Measurements from ENCODE around the gene AUP1. TPM values are rescaled to one million over a fixed set of nuclear protein-coding genes. Genes with fewer than 3 reads are reported as not detected.

Gene AUP1, protein sequence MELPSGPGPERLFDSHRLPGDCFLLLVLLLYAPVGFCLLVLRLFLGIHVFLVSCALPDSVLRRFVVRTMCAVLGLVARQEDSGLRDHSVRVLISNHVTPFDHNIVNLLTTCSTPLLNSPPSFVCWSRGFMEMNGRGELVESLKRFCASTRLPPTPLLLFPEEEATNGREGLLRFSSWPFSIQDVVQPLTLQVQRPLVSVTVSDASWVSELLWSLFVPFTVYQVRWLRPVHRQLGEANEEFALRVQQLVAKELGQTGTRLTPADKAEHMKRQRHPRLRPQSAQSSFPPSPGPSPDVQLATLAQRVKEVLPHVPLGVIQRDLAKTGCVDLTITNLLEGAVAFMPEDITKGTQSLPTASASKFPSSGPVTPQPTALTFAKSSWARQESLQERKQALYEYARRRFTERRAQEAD
- polyA plus RNA-seq (2012; ENCODE audit: insufficient read length, low read depth) = 143 TPM

DNA sequence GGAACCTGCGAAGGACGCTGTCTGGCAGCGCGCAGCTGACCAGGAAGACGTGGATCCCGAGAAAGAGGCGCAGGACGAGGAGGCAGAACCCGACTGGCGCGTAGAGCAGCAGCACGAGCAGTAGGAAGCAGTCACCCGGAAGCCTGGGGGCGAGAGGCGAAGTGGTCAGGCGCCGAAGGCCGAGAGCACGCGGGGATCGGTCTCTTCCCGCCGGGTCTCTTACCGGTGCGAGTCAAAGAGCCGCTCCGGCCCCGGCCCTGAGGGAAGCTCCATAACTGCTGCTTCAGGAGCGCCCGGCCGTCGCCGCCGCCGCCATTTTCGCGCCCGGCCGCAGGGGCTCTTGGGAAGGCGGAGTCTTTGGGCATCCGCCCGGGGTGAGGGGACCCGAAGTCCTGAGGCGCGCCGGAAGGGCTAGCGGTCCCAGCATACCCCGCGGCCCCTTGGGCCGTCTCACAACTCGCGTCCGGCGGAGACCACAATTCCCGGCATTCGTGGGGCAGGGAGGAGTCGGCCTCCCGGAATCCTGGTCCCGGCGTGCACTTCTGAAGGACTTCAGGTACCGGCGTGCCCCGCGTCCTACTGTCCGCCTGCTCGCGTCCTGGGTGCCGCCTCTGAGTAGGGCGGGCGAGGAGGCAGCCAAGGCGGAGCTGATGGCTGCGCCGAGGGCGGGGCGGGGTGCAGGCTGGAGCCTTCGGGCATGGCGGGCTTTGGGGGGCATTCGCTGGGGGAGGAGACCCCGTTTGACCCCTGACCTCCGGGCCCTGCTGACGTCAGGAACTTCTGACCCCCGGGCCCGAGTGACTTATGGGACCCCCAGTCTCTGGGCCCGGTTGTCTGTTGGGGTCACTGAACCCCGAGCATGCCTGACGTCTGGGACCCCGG lies at the start of gene AUP1, which contains the start of gene HTRA2:
Gene AUP1 (minus strand): TSS at position 350 of the 882 bp plus-strand sequence. CDS start 77 bp downstream, at position 273.
Gene HTRA2 (plus strand): TSS at position 577 of the 882 bp plus-strand sequence. CDS start 74 bp downstream, at position 651.
- TF ChIP-seq POLR2AphosphoS5 (IDR thresholded peaks at IDR 0.05; ENCODE audit: low read depth, low read length) (peak; percentile 96), TAF1 (IDR thresholded peaks at IDR 0.05; ENCODE audit: borderline replicate concordance, insufficient read depth, low read length) (peak; percentile 67; the same call in 1 of the 2 replicates), SIN3A (IDR thresholded peaks at IDR 0.05; ENCODE audit: borderline replicate concordance, insufficient read depth, low read length) (peak; percentile 38; the same call in 1 of the 2 replicates), FOXP2 (optimal IDR thresholded peaks at IDR 0.05; ENCODE audit: borderline replicate concordance, extremely low read depth, extremely low read length, insufficient read depth) (peak; percentile 69)
- TF ChIP-seq, protein P1, sequence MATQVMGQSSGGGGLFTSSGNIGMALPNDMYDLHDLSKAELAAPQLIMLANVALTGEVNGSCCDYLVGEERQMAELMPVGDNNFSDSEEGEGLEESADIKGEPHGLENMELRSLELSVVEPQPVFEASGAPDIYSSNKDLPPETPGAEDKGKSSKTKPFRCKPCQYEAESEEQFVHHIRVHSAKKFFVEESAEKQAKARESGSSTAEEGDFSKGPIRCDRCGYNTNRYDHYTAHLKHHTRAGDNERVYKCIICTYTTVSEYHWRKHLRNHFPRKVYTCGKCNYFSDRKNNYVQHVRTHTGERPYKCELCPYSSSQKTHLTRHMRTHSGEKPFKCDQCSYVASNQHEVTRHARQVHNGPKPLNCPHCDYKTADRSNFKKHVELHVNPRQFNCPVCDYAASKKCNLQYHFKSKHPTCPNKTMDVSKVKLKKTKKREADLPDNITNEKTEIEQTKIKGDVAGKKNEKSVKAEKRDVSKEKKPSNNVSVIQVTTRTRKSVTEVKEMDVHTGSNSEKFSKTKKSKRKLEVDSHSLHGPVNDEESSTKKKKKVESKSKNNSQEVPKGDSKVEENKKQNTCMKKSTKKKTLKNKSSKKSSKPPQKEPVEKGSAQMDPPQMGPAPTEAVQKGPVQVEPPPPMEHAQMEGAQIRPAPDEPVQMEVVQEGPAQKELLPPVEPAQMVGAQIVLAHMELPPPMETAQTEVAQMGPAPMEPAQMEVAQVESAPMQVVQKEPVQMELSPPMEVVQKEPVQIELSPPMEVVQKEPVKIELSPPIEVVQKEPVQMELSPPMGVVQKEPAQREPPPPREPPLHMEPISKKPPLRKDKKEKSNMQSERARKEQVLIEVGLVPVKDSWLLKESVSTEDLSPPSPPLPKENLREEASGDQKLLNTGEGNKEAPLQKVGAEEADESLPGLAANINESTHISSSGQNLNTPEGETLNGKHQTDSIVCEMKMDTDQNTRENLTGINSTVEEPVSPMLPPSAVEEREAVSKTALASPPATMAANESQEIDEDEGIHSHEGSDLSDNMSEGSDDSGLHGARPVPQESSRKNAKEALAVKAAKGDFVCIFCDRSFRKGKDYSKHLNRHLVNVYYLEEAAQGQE (IDR thresholded peaks at IDR 0.05; ENCODE audit: insufficient read depth in 1 of 2, low read depth in 2 of 2, low read length in 2 of 2) = 0 out of 4 replicates have a peak, but pooled peaks of 1 of the 2 experiments have one; percentile 10

DNA sequence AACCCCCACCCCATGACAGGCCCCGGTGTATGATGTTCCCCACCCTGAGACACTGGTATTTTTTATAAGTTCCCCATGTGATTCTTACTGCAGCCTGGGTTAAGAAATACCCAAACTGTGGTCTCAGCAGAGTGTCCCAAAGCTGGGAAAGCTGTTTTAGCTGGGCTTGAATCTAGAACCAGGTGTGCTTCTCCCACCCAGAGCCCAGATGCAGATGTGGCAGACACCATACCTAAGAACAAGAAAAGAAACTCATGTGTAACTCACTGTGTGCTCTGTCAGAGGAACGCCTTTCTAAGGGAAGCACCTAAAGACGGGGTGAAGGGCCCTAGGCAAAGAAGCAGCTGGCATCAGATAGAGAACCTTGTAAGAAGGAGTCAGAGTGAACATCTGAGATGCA lies 48.9 kb upstream of the AUP1 start:
- TF ChIP-seq TAF1 (IDR thresholded peaks at IDR 0.05; ENCODE audit: borderline replicate concordance, insufficient read depth, low read length) (no peak), SIN3A (IDR thresholded peaks at IDR 0.05; ENCODE audit: borderline replicate concordance, insufficient read depth, low read length) (no peak), POLR2AphosphoS5 (IDR thresholded peaks at IDR 0.05; ENCODE audit: low read depth, low read length) (no peak), FOXP2 (optimal IDR thresholded peaks at IDR 0.05; ENCODE audit: borderline replicate concordance, extremely low read depth, extremely low read length, insufficient read depth) (no peak)
- TF ChIP-seq, protein P1 (IDR thresholded peaks at IDR 0.05; ENCODE audit: insufficient read depth in 1 of 2, low read depth in 2 of 2, low read length in 2 of 2) = no peak

DNA sequence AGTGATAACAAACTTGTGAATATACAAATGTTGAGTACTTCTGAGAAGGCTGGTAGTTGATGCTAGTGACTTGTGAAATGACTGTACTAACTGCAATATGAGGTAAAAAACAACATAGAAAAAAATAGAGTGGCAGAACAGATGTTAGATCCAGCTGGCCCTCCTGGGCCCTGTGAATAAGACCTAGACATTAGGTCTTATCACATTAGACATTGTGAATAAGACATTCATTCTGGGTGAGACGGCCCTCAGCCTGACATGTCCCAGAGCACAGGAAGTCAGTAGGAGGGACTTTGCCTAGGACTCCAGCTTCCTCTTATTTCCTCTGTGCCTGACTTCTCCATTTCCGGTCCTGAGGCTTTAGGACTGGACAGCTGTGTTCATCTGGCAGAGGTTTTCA lies 47.9 kb upstream of the AUP1 start:
- TF ChIP-seq POLR2AphosphoS5 (IDR thresholded peaks at IDR 0.05; ENCODE audit: low read depth, low read length) (0 out of 2 replicates have a peak, but pooled peaks have one; percentile 43), FOXP2 (optimal IDR thresholded peaks at IDR 0.05; ENCODE audit: borderline replicate concordance, extremely low read depth, extremely low read length, insufficient read depth) (no peak)

DNA sequence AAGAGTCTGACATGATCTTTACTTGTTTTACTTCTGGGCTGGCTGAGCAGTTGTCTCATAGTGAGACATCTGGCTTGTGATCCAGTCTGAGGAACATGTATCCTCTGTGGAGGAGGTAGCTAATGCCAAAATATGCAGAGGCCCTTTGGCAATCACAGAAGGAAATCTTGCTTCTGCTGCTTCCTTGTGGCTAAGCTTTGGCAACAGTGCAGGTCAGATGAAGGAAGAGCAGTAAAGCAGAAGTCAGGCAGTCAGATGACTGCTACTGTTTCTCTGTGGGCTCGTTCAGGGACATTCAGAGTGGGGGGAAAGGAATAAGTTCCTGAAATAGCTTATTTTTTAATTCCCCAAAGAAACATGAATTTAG lies 47.3 kb upstream of the AUP1 start:
- TF ChIP-seq FOXP2 (optimal IDR thresholded peaks at IDR 0.05; ENCODE audit: borderline replicate concordance, extremely low read depth, extremely low read length, insufficient read depth) = no peak

DNA sequence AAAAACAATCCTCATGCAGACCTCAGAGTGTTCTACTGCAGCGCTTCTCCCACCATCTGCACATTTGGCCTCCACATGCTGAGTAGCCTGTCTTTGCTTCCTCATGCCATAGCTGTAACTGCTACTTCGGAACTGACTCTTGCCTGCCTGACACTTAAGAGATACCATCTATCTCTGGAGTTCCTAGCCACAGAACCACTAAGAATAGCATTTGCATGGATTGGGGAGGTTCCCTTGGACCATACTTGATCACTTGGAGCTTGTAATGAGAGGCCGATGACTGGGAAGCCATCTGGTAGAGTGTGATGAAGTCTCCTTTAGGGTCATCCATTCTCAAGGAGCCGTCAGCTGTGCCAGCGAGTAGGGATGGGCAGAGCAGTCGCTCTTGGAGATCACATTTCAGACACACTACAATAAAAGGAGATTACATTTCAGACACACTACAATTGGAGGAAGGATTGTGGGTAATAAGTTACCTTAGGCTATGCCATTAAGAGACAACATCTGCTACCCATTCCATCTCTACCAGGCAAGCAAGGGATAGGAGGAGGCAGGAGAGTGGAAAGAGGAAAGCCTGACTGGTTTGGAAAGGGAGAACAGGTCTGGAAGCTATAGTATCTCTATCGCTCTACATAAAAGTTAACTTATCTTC lies 46.8 kb upstream of the AUP1 start:
- TF ChIP-seq SIN3A (IDR thresholded peaks at IDR 0.05; ENCODE audit: borderline replicate concordance, insufficient read depth, low read length) (no peak), POLR2AphosphoS5 (IDR thresholded peaks at IDR 0.05; ENCODE audit: low read depth, low read length) (no peak), TAF1 (IDR thresholded peaks at IDR 0.05; ENCODE audit: borderline replicate concordance, insufficient read depth, low read length) (no peak), FOXP2 (optimal IDR thresholded peaks at IDR 0.05; ENCODE audit: borderline replicate concordance, extremely low read depth, extremely low read length, insufficient read depth) (no peak)
- TF ChIP-seq, protein P1 (IDR thresholded peaks at IDR 0.05; ENCODE audit: insufficient read depth in 1 of 2, low read depth in 2 of 2, low read length in 2 of 2) = no peak
